GM12878 (cell line): ENCODE results near the gene BDP1. TPM values are rescaled to one million over a fixed set of nuclear protein-coding genes. Genes with fewer than 3 reads are reported as not detected.

ENCODE experiments used
- ATAC-seq: fragments of 200-7000 bp; cut with Tn5 transposase; 3 replicates; pipeline ENCODE4 v1.9.1; 2020; ENCODE audit warnings: mild to moderate bottlenecking, moderate library complexity
- Bru-seq: library from RNA; stranded (reverse); fragments of 400-500 nt; gene quantifications from one replicate; lab custom pipeline; 2021; lab: Mats Ljungman, UMichigan
- BruChase-seq, 2 experiments: library from RNA; stranded (reverse); fragments of 400-500 nt; gene quantifications; one replicate each; lab custom pipeline; 2021; lab: Mats Ljungman, UMichigan
- BruUV-seq: library from RNA; stranded (reverse); fragments of 400-500 nt; replicated peaks from 2 replicates; lab custom pipeline; 2021; lab: Mats Ljungman, UMichigan
- CTCF ChIA-PET: fragments of 300-600 bp; sonication (Branson Sonifier 250); formaldehyde crosslinking; extraction: SDS; loops from one replicate; lab custom pipeline; 2021; ENCODE audit warnings: inconsistent platforms; lab: Yijun Ruan, JAX
- POLR2A ChIA-PET: fragments of 350-600 bp; formaldehyde crosslinking; extraction: SDS; loops from one replicate; lab custom pipeline; 2021; ENCODE audit warnings: inconsistent platforms; lab: Charles Lee
- RAD21 ChIA-PET: fragments of 300-600 bp; sonication (Branson Sonifier 250); formaldehyde crosslinking; loops from one replicate; lab custom pipeline; 2023; ENCODE audit warnings: antibody characterized with exemption; ENCODE audit not compliant: unreplicated experiment; lab: Charles Lee
- SMC1A ChIA-PET: fragments of 300-600 bp; sonication (Branson Sonifier 250); formaldehyde crosslinking; loops from one replicate; lab custom pipeline; 2023; ENCODE audit not compliant: unreplicated experiment, uncharacterized antibody; lab: Charles Lee
- DNase-seq: peaks from one replicate; pipeline ENCODE4 v3.0.0-alpha.2; 2011; ENCODE audit warnings: low read depth, low spot score
- FAIRE-seq: peaks from 3 replicates; lab custom pipeline; 2011; peaks lifted over from hg19 to GRCh38; lab: Jason Lieb, UNC
- H2AFZ ChIP-seq: 2 replicates; pipeline ENCODE4 v1.6.0; 2011; ENCODE audit warnings: low read depth, low read length, control low read depth; ENCODE audit not compliant: control insufficient read depth
- H3K27ac ChIP-seq: 2 replicates; pipeline ENCODE4 v1.5.1; 2011; ENCODE audit warnings: control low read depth; ENCODE audit not compliant: control insufficient read depth, insufficient read depth
- H3K27me3 ChIP-seq, 2 experiments: replicated peaks in 1 of 2; 2 replicates each; pipeline versions ENCODE4 v1.6.0 to v1.6.1; 2011; ENCODE audit warnings: low read length in 1 of 2; ENCODE audit not compliant: control insufficient read depth in 2 of 2, insufficient read depth in 2 of 2
- H3K36me3 ChIP-seq, 2 experiments: 2 replicates each; pipeline ENCODE4 v1.5.1; 2011; ENCODE audit warnings: low read length in 1 of 2; ENCODE audit not compliant: control insufficient read depth in 2 of 2, insufficient read depth in 2 of 2
- H3K4me1 ChIP-seq: 2 replicates; pipeline ENCODE4 v1.6.1; 2011; ENCODE audit warnings: mild to moderate bottlenecking, low read length, moderate library complexity, mixed read lengths; ENCODE audit not compliant: control insufficient read depth, insufficient read depth
- H3K4me2 ChIP-seq: 2 replicates; pipeline ENCODE4 v1.6.0; 2011; ENCODE audit warnings: control low read depth; ENCODE audit not compliant: control insufficient read depth, insufficient read depth
- H3K4me3 ChIP-seq: fragments of 200-600 bp; sonication (generic); 2 replicates; pipeline ENCODE4 v1.5.1; 2016
- H3K79me2 ChIP-seq: 2 replicates; pipeline ENCODE4 v1.6.0; 2011; ENCODE audit warnings: low read length; ENCODE audit not compliant: control insufficient read depth, insufficient read depth
- H3K9ac ChIP-seq: 2 replicates; pipeline ENCODE4 v1.8.0; 2011; ENCODE audit warnings: low read length, control low read depth, mixed read lengths; ENCODE audit not compliant: control insufficient read depth, insufficient read depth
- H3K9me3 ChIP-seq: replicated peaks from 3 replicates; pipeline ENCODE4 v1.5.1; 2011; ENCODE audit warnings: mild to moderate bottlenecking, low read length; ENCODE audit not compliant: control insufficient read depth, insufficient read depth
- H4K20me1 ChIP-seq: 2 replicates; pipeline ENCODE4 v1.6.0; 2011; ENCODE audit not compliant: control insufficient read depth, insufficient read depth
- ATF2 ChIP-seq: IDR thresholded peaks from 2 replicates; pipeline ENCODE4 v1.6.1; 2012; ENCODE audit warnings: low read length, inconsistent platforms
- CHD4 ChIP-seq: fragments of 200-600 bp; sonication (generic); IDR thresholded peaks from 2 replicates; pipeline ENCODE4 v1.6.1; 2016; ENCODE audit warnings: mild to moderate bottlenecking
- EED ChIP-seq: sonication (generic); IDR thresholded peaks from 2 replicates; pipeline ENCODE4 v1.6.1; 2016; ENCODE audit warnings: antibody characterized with exemption, low read depth
- EZH2 ChIP-seq: IDR thresholded peaks from 2 replicates; pipeline ENCODE4 v1.6.1; 2012; ENCODE audit warnings: low read depth, mild to moderate bottlenecking, control low read depth, inconsistent platforms, low read length, borderline replicate concordance; ENCODE audit not compliant: control insufficient read depth
- HCFC1 ChIP-seq: fragments of 150-350 bp; IDR thresholded peaks from 2 replicates; pipeline ENCODE4 v1.6.1; 2014; ENCODE audit warnings: low read length
- IRF4 ChIP-seq: IDR thresholded peaks from 2 replicates; pipeline ENCODE4 v1.6.1; 2011; ENCODE audit warnings: low read depth, low read length
- MAX ChIP-seq: IDR thresholded peaks from 2 replicates; pipeline ENCODE4 v1.6.1; 2012; ENCODE audit warnings: low read depth, low read length, improper control_type of control experiment
- MTA2 ChIP-seq: fragments of 450-650 bp; IDR thresholded peaks from 2 replicates; pipeline ENCODE4 v1.6.1; 2016; ENCODE audit warnings: low read depth, mild to moderate bottlenecking, moderate library complexity
- PAX5 ChIP-seq: IDR thresholded peaks from 2 replicates; pipeline ENCODE4 v1.6.1; 2011; ENCODE audit warnings: low read depth, low read length, borderline replicate concordance
- SIX5 ChIP-seq: IDR thresholded peaks from 2 replicates; pipeline ENCODE4 v1.6.1; 2011; ENCODE audit warnings: mild to moderate bottlenecking, low read depth, low read length, moderate library complexity; ENCODE audit not compliant: severe bottlenecking
- SMAD5 ChIP-seq: IDR thresholded peaks from 2 replicates; pipeline ENCODE4 v1.6.1; 2016; ENCODE audit warnings: antibody characterized with exemption, low read depth
- TCF12 ChIP-seq: IDR thresholded peaks from 2 replicates; pipeline ENCODE4 v1.6.1; 2011; ENCODE audit warnings: low read depth, mild to moderate bottlenecking, low read length
- ZBTB4 ChIP-seq: fragments of 450-650 bp; formaldehyde crosslinking; IDR thresholded peaks from 2 replicates; pipeline ENCODE4 v1.4.0; 2022; ENCODE audit warnings: mild to moderate bottlenecking, moderate library complexity
- ZNF217 ChIP-seq: fragments of 450-650 bp; IDR thresholded peaks from 2 replicates; pipeline ENCODE4 v1.6.1; 2017; ENCODE audit warnings: antibody characterized with exemption, mild to moderate bottlenecking
- WGBS: methylation state at CpG from one replicate; pipeline ENCODE4 v1.1.6; 2016; ENCODE audit warnings: low lambda C conversion rate; ENCODE audit not compliant: insufficient replicate concordance, insufficient coverage; ENCODE audit errors: missing lambda C conversion rate; 5-methylcytosine and 5-hydroxymethylcytosine counted together
- in situ Hi-C: fragments of 300-500 bp; cut with MboI; formaldehyde crosslinking; loops from 9 replicates; pipeline ENCODE4 v1.14.3; 2018; ENCODE audit warnings: mixed read lengths
- intact Hi-C: fragments of 100-400 bp; cut with micrococcal nuclease; formaldehyde crosslinking; loops from one replicate; pipeline ENCODE4 v1.14.2; 2022; ENCODE audit not compliant: unreplicated experiment
- long read RNA-seq, 2 experiments: library from polyadenylated mRNA; unstranded; transcript quantifications; one replicate each; pipeline ENCODE4 v2.0.0, GENCODE V29; 2019 to 2020
- polyA minus RNA-seq, 3 experiments: library from RNA; depleted of rRNA, polyadenylated mRNA; stranded (reverse); fragments of >200 nt; gene quantifications; 2 replicates each; pipeline ENCODE4 v1.2.3, GENCODE V29; 2011
- polyA plus RNA-seq, 11 experiments: library from polyadenylated mRNA; depleted of rRNA in 4 of 11; unstranded in 6 of 11; stranded (reverse) in 5 of 11; fragments of >200 nt; fragmentation: Nextera tagmentation in 4 of 11; fragmentation: Illumina TruSeq in 1 of 11; extraction: Ambion mirVana in 4 of 11; extraction: Trizol in 1 of 11; gene quantifications; 1 replicate in 1 of 11; 2 replicates in 10 of 11; pipeline versions ENCODE4 v1.2.1 to v1.2.3, GENCODE V29; 2011 to 2016; ENCODE audit warnings: inconsistent platforms in 2 of 11, missing spikeins in 2 of 11, low read depth in 1 of 11
- total RNA-seq, 4 experiments: library from RNA; depleted of rRNA in 3 of 4; stranded (reverse); fragments of >200 nt in 3 of 4; fragmentation: Illumina TruSeq in 1 of 4; extraction: Trizol in 1 of 4; gene quantifications; 2 replicates each; pipeline versions ENCODE4 v1.2.1 to v1.2.3, GENCODE V29; 2013 to 2021

The BDP1 gene
- total RNA-seq (2013; cell fraction: nucleolus; rRNA removed), result 74.3 and 79.0 TPM in 2 replicates
- total RNA-seq (2014; rRNA removed) (17.8 and 22.1 TPM in 2 replicates), total RNA-seq (2014; rRNA removed; fragmentation: Illumina TruSeq; extraction: Trizol) (31.1 and 31.8 TPM in 2 replicates), total RNA-seq (2021) (17.6 and 18.7 TPM in 2 replicates), polyA plus RNA-seq (2011; rRNA removed) (17.6 and 28.5 TPM in 2 replicates), polyA plus RNA-seq (2014; fragmentation: Illumina TruSeq; extraction: Trizol) (23.6 and 31.5 TPM in 2 replicates), polyA plus RNA-seq (2014; fragmentation: Nextera tagmentation; extraction: Ambion mirVana) (1 to 10 TPM; 6.1 to 7.1 TPM), polyA plus RNA-seq (2014; rRNA removed) (11.9 and 13.4 TPM in 2 replicates), polyA plus RNA-seq (2016; fragmentation: Nextera tagmentation; extraction: Ambion mirVana) (10 to 100 TPM; 16.0 to 18.9 TPM), polyA minus RNA-seq (2011; rRNA and poly(A)+ RNA removed) (12.3 and 18.9 TPM in 2 replicates), Bru-seq, nascent RNA (percentile 77 among the genes with signal in this experiment), BruChase-seq, experiment 1, labeled RNA remaining after a 6-hour chase (percentile 87 among the genes with signal in this experiment), BruChase-seq, experiment 2, labeled RNA remaining after a 2-hour chase (percentile 87 among the genes with signal in this experiment)
- polyA plus RNA-seq (2011; ENCODE audit: low read depth), result 5.2 TPM
- polyA plus RNA-seq (2011; cell fraction: cytosol; rRNA removed), result 5.1 and 5.7 TPM in 2 replicates
- 15.4 and 17.2 TPM in 2 replicates for polyA plus RNA-seq (2011; cell fraction: nucleus; rRNA removed)
- 9.4 and 10.3 TPM in 2 replicates for polyA plus RNA-seq (2012)
- 7.4 and 7.8 TPM in 2 replicates for polyA minus RNA-seq (2011; cell fraction: cytosol; rRNA and poly(A)+ RNA removed)
- polyA minus RNA-seq (2011; cell fraction: nucleus; rRNA and poly(A)+ RNA removed), result 13.7 and 19.6 TPM in 2 replicates
- long read RNA-seq, experiment 1, partial matches to known transcripts, result 4 of 5 reads
- long read RNA-seq, experiment 1, other reads (novel, unspliced or antisense), result 1 of 5 reads
- long read RNA-seq, experiment 2, partial matches to known transcripts, result 19 of 25 reads
- long read RNA-seq, experiment 2, other reads (novel, unspliced or antisense), result 6 of 25 reads

GRCh38 chr5:71455427-71456361 lies at the start of gene BDP1:
TSS of gene BDP1 (plus strand) at chr5:71455651. CDS start at chr5:71455878, 227 bp downstream.
- POLR2A ChIA-PET, result interaction anchor here (0.8 kb wide), 1 partner anchor 131 kb away, joined by 3 read pairs; the partner anchor contains the start of gene MCCC2
- peak within 1 kb of the TSS; percentile 91 for H2AFZ ChIP-seq
- H3K9me3 ChIP-seq, result no peaks in the 10 kb centered on the region
- H3K27ac ChIP-seq, result peak within 1 kb of the TSS; percentile 79
- H3K4me3 ChIP-seq, result peak within 1 kb of the TSS; percentile 72
- WGBS, result 2% methylated on average over 44 of the region's 50 CpGs
- peaks cover 0 to 13% of the 10 kb centered on the region in 2 experiments; a peak in 1 of 4 replicates for H3K36me3 ChIP-seq
- no peaks in the 10 kb centered on the region for H4K20me1 ChIP-seq
- no peaks in the 10 kb centered on the region for H3K4me1 ChIP-seq
- CTCF ChIA-PET, result interaction anchor here (0.8 kb wide), 1 partner anchor 19 kb away, joined by 3 read pairs; no protein-coding TSS in a partner anchor
- ATAC-seq, result peak; percentile 95
- H3K9ac ChIP-seq, result peak within 1 kb of the TSS; percentile 90
- FAIRE-seq, result peak; percentile 100
- SMC1A ChIA-PET, result interaction anchor here (1.2 kb wide), 1 partner anchor 133 kb away, joined by 4 read pairs; no protein-coding TSS in a partner anchor
- H3K27me3 ChIP-seq, result no peaks in the 10 kb centered on the region; a peak in 1 of 4 replicates
- RAD21 ChIA-PET, result no interaction called here
- in situ Hi-C loops, result no loop called here
- peaks cover 33% of the 10 kb centered on the region for H3K79me2 ChIP-seq
- peak; percentile 77 for DNase-seq
- peak within 1 kb of the TSS; percentile 89 for H3K4me2 ChIP-seq
- TSS peak; percentile 84 for BruUV-seq
- intact Hi-C loops, result loop anchor here (2.0 kb wide), 1 partner anchor 131 kb away; the partner anchor contains the start of gene MCCC2
- TF ChIP-seq EED, result peak; percentile 71
- no peak for TF ChIP-seq MTA2
- TF ChIP-seq EZH2, result no peak
- TF ChIP-seq ZNF217, result no peak
- peak; percentile 90 for TF ChIP-seq PAX5
- 0 out of 2 replicates have a peak, but pooled peaks have one; percentile 55 for TF ChIP-seq IRF4
- TF ChIP-seq TCF12, result 0 out of 2 replicates have a peak, but pooled peaks have one; percentile 10
- peak; percentile 18 for TF ChIP-seq MAX
- peak; percentile 88 for TF ChIP-seq HCFC1
- TF ChIP-seq CHD4, result no peak
- peak; percentile 92 for TF ChIP-seq ATF2
- no peak for TF ChIP-seq ZBTB4 (CRISPR knock-in tag)
- peak; percentile 63; the same call in 1 of the 2 replicates for TF ChIP-seq SMAD5
- peak; percentile 79 for TF ChIP-seq SIX5
